ENCODE results near the gene NFASC.

NFASC gene

GRCh38 chr1:204928671-204929486, 58.2 kb downstream of the NFASC start:
- DNase-seq (no peak), ATAC-seq (no peak)

- ATAC-seq (no peak), DNase-seq (no peak)
Observed at GRCh38 chr1:204929487-204930154, 59.0 kb downstream of the NFASC start.

- no peak for DNase-seq
Observed at GRCh38 chr1:204930155-204930523, 59.5 kb downstream of the NFASC start.

GRCh38 chr1:204931313-204931712, 60.7 kb downstream of the NFASC start:
- ATAC-seq (no peak), DNase-seq (no peak)

More at GRCh38 chr1:204930155-204930523, 59.5 kb downstream of the NFASC start:
- ATAC-seq = no peak

GRCh38 chr1:204931768-204932572, 61.3 kb downstream of the NFASC start:
- DNase-seq (no peak), ATAC-seq (no peak)

- DNase-seq (no peak), ATAC-seq (no peak)
Observed at GRCh38 chr1:204932573-204932909, 61.9 kb downstream of the NFASC start.

GRCh38 chr1:204935155-204935554, 64.5 kb downstream of the NFASC start:
- ATAC-seq = no peak
- no peak for DNase-seq

GRCh38 chr1:204936765-204937164, 66.1 kb downstream of the NFASC start:
- ATAC-seq (no peak), DNase-seq (no peak)

- DNase-seq (no peak), ATAC-seq (no peak)
Observed at GRCh38 chr1:204937901-204938300, 67.2 kb downstream of the NFASC start.

GRCh38 chr1:204940591-204940990, 69.9 kb downstream of the NFASC start:
- no peak for DNase-seq
- no peak for ATAC-seq

GRCh38 chr1:204941421-204942338, 71.0 kb downstream of the NFASC start:
- ATAC-seq (no peak), DNase-seq (peak; percentile 68)

GRCh38 chr1:204943495-204943894, 72.8 kb downstream of the NFASC start:
- no peak for ATAC-seq
- no peak for DNase-seq

GRCh38 chr1:204944662-204945061, 74.0 kb downstream of the NFASC start:
- DNase-seq = no peak
- ATAC-seq = no peak

GRCh38 chr1:204945565-204945977, 74.9 kb downstream of the NFASC start:
- ATAC-seq = no peak

GRCh38 chr1:204946640-204947039, 76.0 kb downstream of the NFASC start:
- no peak for ATAC-seq

More at GRCh38 chr1:204945565-204945977, 74.9 kb downstream of the NFASC start:
- DNase-seq = no peak

GRCh38 chr1:204947338-204947737, 76.7 kb downstream of the NFASC start:
- ATAC-seq = no peak
- DNase-seq = no peak

More at GRCh38 chr1:204946640-204947039, 76.0 kb downstream of the NFASC start:
- DNase-seq = no peak

- no peak for DNase-seq
- ATAC-seq = no peak
Observed at GRCh38 chr1:204947747-204948146, 77.1 kb downstream of the NFASC start.

GRCh38 chr1:204950353-204951001, 79.8 kb downstream of the NFASC start:
- ATAC-seq (no peak), DNase-seq (no peak)

- DNase-seq = no peak
- ATAC-seq = no peak
Observed at GRCh38 chr1:204958317-204959307, 88.0 kb downstream of the NFASC start.

GRCh38 chr1:204959374-204959773, 88.7 kb downstream of the NFASC start:
- ATAC-seq (no peak), DNase-seq (no peak)

All from stimulated activated naive CD8-positive, alpha-beta T cell treated with anti-CD3 and anti-CD28 coated beads, Interleukin-15, Interleukin-2, amounts not matched to agents 100 U/mL and 50 U/mL, for 24 hours (primary cell).